Urinary bladder (tissue), 4 donors: Measurements from ENCODE around the gene S1PR2. TPM values are rescaled to one million over a fixed set of nuclear protein-coding genes. Genes with fewer than 3 reads are reported as not detected.

ENCODE experiments used
- DNase-seq: peaks from one replicate; pipeline ENCODE4 v3.0.0-alpha.2; 2015; ENCODE audit errors: extremely low spot score
- H3K27ac ChIP-seq: one replicate; pipeline ENCODE4 v1.5.1; 2013; ENCODE audit warnings: low read depth, mild to moderate bottlenecking, moderate library complexity
- H3K36me3 ChIP-seq: one replicate; pipeline ENCODE4 v1.6.1; 2013; ENCODE audit warnings: mild to moderate bottlenecking, moderate library complexity; ENCODE audit not compliant: insufficient read depth
- H3K4me1 ChIP-seq: one replicate; pipeline ENCODE4 v1.6.1; 2013; ENCODE audit warnings: mild to moderate bottlenecking, moderate library complexity; ENCODE audit not compliant: insufficient read depth
- H3K4me3 ChIP-seq: one replicate; pipeline ENCODE4 v1.5.1; 2013; ENCODE audit warnings: low read depth, low read length
- WGBS: extraction: QIAGEN DNeasy Blood & Tissue Kit; methylation state at CpG from one replicate; pipeline ENCODE4 v1.1.7; 2013; 5-methylcytosine and 5-hydroxymethylcytosine counted together
- polyA plus RNA-seq: library from polyadenylated mRNA; stranded (reverse); fragments of 200-250 nt; gene quantifications from one replicate; pipeline ENCODE4 v1.2.3, GENCODE V29; 2013
- total RNA-seq: library from RNA; depleted of rRNA; stranded (reverse); fragments of >200 nt; gene quantifications from one replicate; pipeline ENCODE4 v1.2.3, GENCODE V29; 2014
- donor health status: healthy with polysubstance abuse.
- donor health status: healthy.

The S1PR2 gene
- total and polyA plus RNA-seq, 2 donors, result 11.5 to 26.4 TPM

GRCh38 chr19:10224337-10224736, 6.8 kb downstream of the S1PR2 start:
- no peak overlapping the region for H3K4me3 ChIP-seq
- no peaks in the 10 kb centered on the region for H3K36me3 ChIP-seq
- H3K4me1 ChIP-seq, result no peaks in the 10 kb centered on the region
- WGBS, result 97% methylated on average over 23 of the region's 23 CpGs
- H3K27ac ChIP-seq, result no peak overlapping the region
- DNase-seq, result no peak

- Histone ChIP-seq H3K36me3 (no peaks in the 10 kb centered on the region), H3K4me1 (no peaks in the 10 kb centered on the region), H3K4me3 (no peak overlapping the region), H3K27ac (no peak overlapping the region)
- no peak for DNase-seq
- WGBS, result 94% methylated on average over 28 of the region's 28 CpGs
Measured at GRCh38 chr19:10223488-10224213, 7.5 kb downstream of the S1PR2 start.

- no peak for DNase-seq
- no peak overlapping the region for H3K4me3 ChIP-seq
- no peaks in the 10 kb centered on the region for H3K4me1 ChIP-seq
- H3K36me3 ChIP-seq, result no peaks in the 10 kb centered on the region
- no peak overlapping the region for H3K27ac ChIP-seq
- WGBS, result 82% methylated on average over 14 of the region's 14 CpGs
Measured at GRCh38 chr19:10222201-10222890, 8.8 kb downstream of the S1PR2 start.

GRCh38 chr19:10220695-10221094, 10.4 kb downstream of the S1PR2 start:
- Histone ChIP-seq H3K4me3 (no peak overlapping the region), H3K4me1 (no peaks in the 10 kb centered on the region), H3K36me3 (no peaks in the 10 kb centered on the region), H3K27ac (no peak overlapping the region)
- DNase-seq, result no peak
- 87% methylated on average over 7 of the region's 7 CpGs for WGBS

- Histone ChIP-seq H3K4me1 (no peaks in the 10 kb centered on the region), H3K4me3 (no peak overlapping the region), H3K36me3 (no peaks in the 10 kb centered on the region), H3K27ac (no peak overlapping the region)
- DNase-seq, result no peak
- WGBS, result 32% methylated on average over 3 of the region's 3 CpGs
Measured at GRCh38 chr19:10219678-10220077, 11.5 kb downstream of the S1PR2 start.

- no peak for DNase-seq
- Histone ChIP-seq H3K36me3 (no peaks in the 10 kb centered on the region), H3K4me3 (no peak overlapping the region), H3K27ac (no peak overlapping the region), H3K4me1 (no peaks in the 10 kb centered on the region)
- WGBS, result 91% methylated on average over 9 of the region's 9 CpGs
Measured at GRCh38 chr19:10217085-10217484, 14.0 kb downstream of the S1PR2 start.

- Histone ChIP-seq H3K27ac (no peak overlapping the region), H3K36me3 (no peaks in the 10 kb centered on the region), H3K4me1 (no peaks in the 10 kb centered on the region), H3K4me3 (no peak overlapping the region)
- DNase-seq, result no peak
- WGBS, result 92% methylated on average over 5 of the region's 5 CpGs
Measured at GRCh38 chr19:10214784-10215183, 16.3 kb downstream of the S1PR2 start.

- Histone ChIP-seq H3K4me1 (no peaks in the 10 kb centered on the region), H3K27ac (no peak overlapping the region), H3K4me3 (no peak overlapping the region), H3K36me3 (no peaks in the 10 kb centered on the region)
- no peak for DNase-seq
- 92% methylated on average over 6 of the region's 6 CpGs for WGBS
Measured at GRCh38 chr19:10211691-10212090, 19.4 kb downstream of the S1PR2 start.

GRCh38 chr19:10211061-10211460, 20.1 kb downstream of the S1PR2 start:
- H3K4me3 ChIP-seq, result no peak overlapping the region
- H3K36me3 ChIP-seq, result no peaks in the 10 kb centered on the region
- no peak for DNase-seq
- H3K4me1 ChIP-seq, result no peaks in the 10 kb centered on the region
- no peak overlapping the region for H3K27ac ChIP-seq
- WGBS, result 87% methylated on average over 4 of the region's 4 CpGs

GRCh38 chr19:10209315-10209714, 21.8 kb downstream of the S1PR2 start:
- no peaks in the 10 kb centered on the region for H3K36me3 ChIP-seq
- H3K4me3 ChIP-seq, result no peak overlapping the region
- no peak overlapping the region for H3K27ac ChIP-seq
- WGBS, result 77% methylated on average over 4 of the region's 4 CpGs
- DNase-seq, result no peak
- no peaks in the 10 kb centered on the region for H3K4me1 ChIP-seq

- H3K4me1 ChIP-seq, result no peaks in the 10 kb centered on the region
- H3K27ac ChIP-seq, result no peak overlapping the region
- no peak for DNase-seq
- 98% methylated on average over 1 of the region's 1 CpG for WGBS
- H3K36me3 ChIP-seq, result no peaks in the 10 kb centered on the region
- no peak overlapping the region for H3K4me3 ChIP-seq
Measured at GRCh38 chr19:10207026-10207425, 24.1 kb downstream of the S1PR2 start.

GRCh38 chr19:10206226-10206885, 24.8 kb downstream of the S1PR2 start:
- DNase-seq, result no peak
- WGBS, result 81% methylated on average over 10 of the region's 10 CpGs
- Histone ChIP-seq H3K4me3 (no peak overlapping the region), H3K36me3 (no peaks in the 10 kb centered on the region), H3K4me1 (no peaks in the 10 kb centered on the region), H3K27ac (no peak overlapping the region)

GRCh38 chr19:10205636-10206035, 25.5 kb downstream of the S1PR2 start:
- no peak for DNase-seq
- H3K36me3 ChIP-seq, result no peaks in the 10 kb centered on the region
- WGBS, result 91% methylated on average over 4 of the region's 4 CpGs
- no peak overlapping the region for H3K4me3 ChIP-seq
- H3K4me1 ChIP-seq, result no peaks in the 10 kb centered on the region
- no peak overlapping the region for H3K27ac ChIP-seq

- no peak overlapping the region for H3K27ac ChIP-seq
- no peaks in the 10 kb centered on the region for H3K4me1 ChIP-seq
- WGBS, result 95% methylated on average over 3 of the region's 3 CpGs
- no peak for DNase-seq
- no peaks in the 10 kb centered on the region for H3K36me3 ChIP-seq
- no peak overlapping the region for H3K4me3 ChIP-seq
Measured at GRCh38 chr19:10203686-10204085, 27.4 kb downstream of the S1PR2 start.
